Cardiac fibroblast (primary cell): ENCODE results near the gene NFKBIA.
A peak's percentile ranks its signal among the peaks of the same experiment; 100 is the strongest.

Source experiments
- DNase-seq, 2 donors: peaks; one replicate each; pipeline versions ENCODE4 v3.0.0 to v3.0.0-alpha.2; 2010; ENCODE audit warnings: low read depth in 2 of 2
- H3K4me3 ChIP-seq, 2 donors: replicated peaks in 1 of 2; 1 replicate in 1 of 2; 2 replicates in 1 of 2; pipeline ENCODE4 v1.5.1; 2011; ENCODE audit warnings: low read depth in 2 of 2, low read length in 2 of 2, mild to moderate bottlenecking in 2 of 2, moderate library complexity in 1 of 2
- TF ChIP-seq, protein P1 (sequence below): IDR thresholded peaks from one replicate; pipeline ENCODE4 v1.5.1; 2011; ENCODE audit warnings: low read depth, mild to moderate bottlenecking, low read length, inconsistent platforms

Gene NFKBIA

DNA sequence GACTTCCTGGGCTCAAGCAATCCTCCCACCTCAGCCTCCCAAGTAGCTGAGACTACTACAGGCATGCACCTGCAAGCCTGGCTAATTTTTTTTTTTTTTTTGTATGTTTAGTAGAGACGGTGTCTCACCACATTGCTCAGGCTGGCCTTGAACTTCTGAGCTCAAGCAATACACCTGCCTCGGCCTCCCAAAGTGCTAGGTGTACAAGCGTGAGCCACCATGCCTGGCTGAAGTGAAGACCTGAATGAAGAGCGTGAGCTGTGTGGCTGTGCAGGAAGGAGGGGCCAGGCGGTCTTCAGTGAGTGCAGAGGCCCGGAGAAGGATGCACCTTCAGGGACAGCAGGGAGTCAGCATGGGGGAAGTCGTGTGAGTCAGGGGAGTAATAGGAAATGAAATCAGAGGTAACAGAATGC is 14.9 kb upstream of the NFKBIA start:
- DNase-seq = peak in 1 of 2 donors; percentile 53
- TF ChIP-seq, protein P1, sequence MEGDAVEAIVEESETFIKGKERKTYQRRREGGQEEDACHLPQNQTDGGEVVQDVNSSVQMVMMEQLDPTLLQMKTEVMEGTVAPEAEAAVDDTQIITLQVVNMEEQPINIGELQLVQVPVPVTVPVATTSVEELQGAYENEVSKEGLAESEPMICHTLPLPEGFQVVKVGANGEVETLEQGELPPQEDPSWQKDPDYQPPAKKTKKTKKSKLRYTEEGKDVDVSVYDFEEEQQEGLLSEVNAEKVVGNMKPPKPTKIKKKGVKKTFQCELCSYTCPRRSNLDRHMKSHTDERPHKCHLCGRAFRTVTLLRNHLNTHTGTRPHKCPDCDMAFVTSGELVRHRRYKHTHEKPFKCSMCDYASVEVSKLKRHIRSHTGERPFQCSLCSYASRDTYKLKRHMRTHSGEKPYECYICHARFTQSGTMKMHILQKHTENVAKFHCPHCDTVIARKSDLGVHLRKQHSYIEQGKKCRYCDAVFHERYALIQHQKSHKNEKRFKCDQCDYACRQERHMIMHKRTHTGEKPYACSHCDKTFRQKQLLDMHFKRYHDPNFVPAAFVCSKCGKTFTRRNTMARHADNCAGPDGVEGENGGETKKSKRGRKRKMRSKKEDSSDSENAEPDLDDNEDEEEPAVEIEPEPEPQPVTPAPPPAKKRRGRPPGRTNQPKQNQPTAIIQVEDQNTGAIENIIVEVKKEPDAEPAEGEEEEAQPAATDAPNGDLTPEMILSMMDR = no peak
- H3K4me3 ChIP-seq = no peak overlapping the region

- no peak for DNase-seq
- H3K4me3 ChIP-seq = no peak overlapping the region
- TF ChIP-seq, protein P1 = no peak
Measured at GRCh38 chr14:35418093-35418492, 13.5 kb upstream of the NFKBIA start.

GRCh38 chr14:35416108-35416750 is 11.7 kb upstream of the NFKBIA start:
- DNase-seq = no peak
- TF ChIP-seq, protein P1 = no peak
- H3K4me3 ChIP-seq = no peak overlapping the region

DNA sequence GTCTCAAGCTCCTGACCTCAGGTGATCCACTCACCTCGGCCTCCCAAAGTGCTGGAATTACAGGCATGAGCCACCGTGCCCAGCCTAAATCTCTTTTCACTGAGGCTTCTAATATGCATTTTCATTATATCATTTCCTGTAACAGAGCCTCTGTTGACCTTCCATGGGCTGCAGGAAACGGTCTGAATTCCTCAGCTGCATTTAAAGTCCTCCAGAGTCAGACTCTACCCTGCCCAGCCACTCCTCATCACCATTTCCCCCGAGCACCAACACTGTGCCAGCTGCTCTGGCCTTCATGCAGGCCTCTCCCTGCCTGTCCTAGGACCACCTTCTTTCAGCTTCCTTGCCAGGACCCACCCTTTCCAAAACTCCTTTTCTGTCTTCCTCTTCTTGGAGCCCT is 9.8 kb upstream of the NFKBIA start:
- TF ChIP-seq, protein P1 = no peak
- peak; percentile 66 to 71 for DNase-seq
- no peak overlapping the region for H3K4me3 ChIP-seq

DNA sequence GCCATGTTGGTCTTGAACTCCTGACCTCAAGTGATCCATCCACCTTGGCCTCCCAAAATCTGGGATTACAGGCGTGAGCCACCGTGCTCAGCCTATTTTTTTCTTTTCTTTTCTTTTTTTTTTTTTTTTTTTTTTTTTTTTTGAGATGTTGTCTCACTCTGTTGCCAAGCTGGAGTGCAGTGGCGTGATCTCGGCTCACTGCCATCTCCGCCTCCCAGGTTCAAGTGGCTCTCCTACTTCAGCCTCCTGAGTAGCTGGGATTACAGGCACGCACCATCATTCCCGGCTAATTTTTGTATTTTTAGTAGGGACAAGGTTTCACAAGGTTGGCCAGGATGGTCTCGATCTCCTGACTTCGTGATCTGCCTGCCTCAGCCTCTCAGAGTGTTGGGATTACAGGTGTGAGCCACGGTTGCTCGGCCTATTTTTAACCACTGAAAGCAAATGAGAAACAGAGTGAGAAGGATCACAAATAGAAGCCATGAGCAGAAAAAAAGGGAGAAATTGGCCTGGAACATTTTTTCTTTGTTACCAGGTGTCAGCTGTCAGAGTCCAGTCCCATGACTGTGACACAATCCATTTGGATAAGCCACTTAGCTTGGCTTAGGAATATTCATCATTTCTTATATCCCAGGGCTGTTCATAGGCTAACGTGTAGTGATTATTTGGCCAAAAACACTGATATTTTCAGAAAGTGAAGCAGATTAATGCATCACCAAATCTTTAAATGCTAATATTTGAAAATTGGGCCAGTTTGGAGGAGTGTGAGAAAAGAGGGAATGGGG is 7.9 kb upstream of the NFKBIA start:
- DNase-seq = peak in 1 of 2 donors; percentile 32
- TF ChIP-seq, protein P1 = no peak
- H3K4me3 ChIP-seq = no peak overlapping the region

GRCh38 chr14:35410858-35411257 is 6.3 kb upstream of the NFKBIA start:
- no peak overlapping the region for H3K4me3 ChIP-seq
- TF ChIP-seq, protein P1 = no peak
- DNase-seq = no peak
